Transverse colon (tissue), 4 donors: Measurements from ENCODE around the gene STK32B. TPM values are rescaled to one million over a fixed set of nuclear protein-coding genes. Genes with fewer than 3 reads are reported as not detected.

Experiments
- DNase-seq: peaks from one replicate; pipeline ENCODE4 v3.0.0-alpha.2; 2019
- H3K27ac ChIP-seq, 4 donors: fragments of 200-600 bp; sonication (generic); 2 replicates each; pipeline ENCODE4 v1.5.1; 2016 to 2018; ENCODE audit warnings: inconsistent platforms in 4 of 4
- H3K27me3 ChIP-seq: fragments of 200-600 bp; sonication (generic); 2 replicates; pipeline ENCODE4 v1.5.1; 2017; ENCODE audit warnings: inconsistent platforms
- H3K36me3 ChIP-seq, 4 donors: fragments of 200-600 bp; sonication (generic); 2 replicates each; pipeline ENCODE4 v1.5.1; 2017 to 2019; ENCODE audit warnings: inconsistent platforms in 4 of 4
- H3K4me1 ChIP-seq, 4 donors: fragments of 200-600 bp; sonication (generic); 2 replicates each; pipeline ENCODE4 v1.5.1; 2017 to 2020; ENCODE audit warnings: inconsistent platforms in 4 of 4
- H3K4me3 ChIP-seq, 4 donors: fragments of 200-600 bp; sonication (generic); 1 replicate in 1 of 4; 2 replicates in 3 of 4; pipeline versions ENCODE4 v1.5.1 to v1.6.1; 2017 to 2019; ENCODE audit warnings: inconsistent platforms in 4 of 4
- H3K9me3 ChIP-seq, 2 donors: fragments of 200-600 bp; sonication (generic); 2 replicates each; pipeline ENCODE4 v1.5.1; 2017 to 2019; ENCODE audit warnings: inconsistent platforms in 2 of 2
- CTCF ChIP-seq, 5 experiments: fragments of 200-600 bp in 3 of 5; fragments of 450-650 bp in 2 of 5; sonication (generic) in 3 of 5; IDR thresholded peaks; 1 replicate in 2 of 5; 2 replicates in 3 of 5; pipeline ENCODE4 v1.5.1; 2016 to 2017; ENCODE audit warnings: antibody characterized with exemption in 5 of 5, inconsistent platforms in 3 of 5, mild to moderate bottlenecking in 2 of 5, moderate library complexity in 1 of 5
- EP300 ChIP-seq: sonication (generic); formaldehyde crosslinking; IDR thresholded peaks from one replicate; pipeline ENCODE4 v1.6.1; 2017; ENCODE audit warnings: antibody characterized with exemption, low read depth
- POLR2A ChIP-seq: fragments of 450-650 bp; IDR thresholded peaks from one replicate; pipeline ENCODE4 v1.6.1; 2016; ENCODE audit warnings: antibody characterized with exemption, mild to moderate bottlenecking, moderate library complexity
- POLR2AphosphoS5 ChIP-seq, 3 donors: sonication (generic); formaldehyde crosslinking; IDR thresholded peaks; one replicate each; pipeline ENCODE4 v1.6.1; 2016; ENCODE audit warnings: antibody characterized with exemption in 3 of 3
- WGBS, 2 donors: methylation state at CpG; one replicate each; pipeline ENCODE4 v1.1.5; 2018; ENCODE audit warnings: low coverage in 1 of 2; 5-methylcytosine and 5-hydroxymethylcytosine counted together
- in situ Hi-C, 4 donors: fragments of 200-750 bp; cut with MboI; loops; one replicate each; pipeline versions ENCODE4 v1.15.0 to v1.15.1; 2017; ENCODE audit warnings: low sequenced_read_pairs in 3 of 4, low pct_ligation_motif_present in 1 of 4, low pct_unique_long_range_greater_than_20kb in 1 of 4
- intact Hi-C: fragments of 100-400 bp; cut with DNase I; formaldehyde crosslinking; loops from one replicate; pipeline ENCODE4 v1.15.1; 2023; ENCODE audit warnings: low total_unique reads
- total RNA-seq, 4 donors: library from RNA; depleted of rRNA; stranded (reverse); fragments of >200 nt; gene quantifications; one replicate each; pipeline ENCODE4 v1.1.0, GENCODE V29; 2016

Gene STK32B
- total RNA-seq, 4 donors from 2014 or later = 0.37 to 1.1 (median 0.64) TPM

- Histone ChIP-seq H3K9me3 (no peaks in the 10 kb centered on the region), H3K27ac (no peak overlapping the region), H3K27me3 (no peaks in the 10 kb centered on the region), H3K4me3 (no peak overlapping the region), H3K4me1 (no peaks in the 10 kb centered on the region), H3K36me3 (no peaks in the 10 kb centered on the region)
- DNase-seq = no peak
- no peak for TF ChIP-seq EP300
- no peak for TF ChIP-seq CTCF (IDR thresholded peaks at IDR 0.05)
- no peak for TF ChIP-seq POLR2A
- no peak for TF ChIP-seq POLR2AphosphoS5 (IDR thresholded peaks at IDR 0.05)
- in situ Hi-C loops (no loop called here), intact Hi-C loops (no loop called here)
- 50 to 55% methylated on average over 1 to 3 of the region's 3 CpGs for WGBS, 2 donors
Measured at GRCh38 chr4:5366009-5366386, 314.7 kb downstream of the STK32B start.

GRCh38 chr4:5366421-5366820 lies 315.1 kb downstream of the STK32B start:
- H3K4me3 ChIP-seq = no peak overlapping the region
- no peaks in the 10 kb centered on the region for H3K36me3 ChIP-seq
- no peaks in the 10 kb centered on the region for H3K4me1 ChIP-seq
- DNase-seq = no peak
- H3K27ac ChIP-seq = no peak overlapping the region
- WGBS, 2 donors = 70 to 76% methylated on average over 4 to 6 of the region's 6 CpGs
- in situ Hi-C loops (no loop called here), intact Hi-C loops (no loop called here)
- TF ChIP-seq POLR2A = no peak
- no peak for TF ChIP-seq EP300
- H3K9me3 ChIP-seq = no peaks in the 10 kb centered on the region
- H3K27me3 ChIP-seq = no peaks in the 10 kb centered on the region

- no peak for DNase-seq
- Histone ChIP-seq H3K36me3 (no peaks in the 10 kb centered on the region), H3K27me3 (no peaks in the 10 kb centered on the region), H3K4me1 (no peaks in the 10 kb centered on the region), H3K4me3 (no peak overlapping the region), H3K27ac (no peak overlapping the region), H3K9me3 (no peaks in the 10 kb centered on the region)
- no peak for TF ChIP-seq POLR2A
- no peak for TF ChIP-seq CTCF (IDR thresholded peaks at IDR 0.05)
- TF ChIP-seq EP300 = no peak
- TF ChIP-seq POLR2AphosphoS5 (IDR thresholded peaks at IDR 0.05) = no peak
- intact Hi-C loops (no loop called here), in situ Hi-C loops (no loop called here)
- WGBS, 2 donors = 76 to 82% methylated on average over 2 to 3 of the region's 3 CpGs
Measured at GRCh38 chr4:5368426-5368825, 317.1 kb downstream of the STK32B start.

GRCh38 chr4:5370286-5370685 lies 319.0 kb downstream of the STK32B start:
- TF ChIP-seq POLR2A = no peak
- TF ChIP-seq POLR2AphosphoS5 (IDR thresholded peaks at IDR 0.05) = no peak
- no peak for TF ChIP-seq EP300
- TF ChIP-seq CTCF (IDR thresholded peaks at IDR 0.05) = no peak
- WGBS, 2 donors = 35 to 46% methylated on average over 2 of the region's 2 CpGs
- H3K4me1 ChIP-seq = no peaks in the 10 kb centered on the region
- no peak for DNase-seq
- H3K36me3 ChIP-seq = no peaks in the 10 kb centered on the region
- in situ Hi-C loops (no loop called here), intact Hi-C loops (no loop called here)
- H3K9me3 ChIP-seq = no peaks in the 10 kb centered on the region
- H3K4me3 ChIP-seq = no peak overlapping the region
- H3K27ac ChIP-seq = no peak overlapping the region
- no peaks in the 10 kb centered on the region for H3K27me3 ChIP-seq
